ENCODE data around the gene PDK2.

- TF ChIP-seq CTCF (IDR thresholded peaks at IDR 0.05; ENCODE audit: low read depth, low read length, poor library complexity, severe bottlenecking): no peak
- no peak for TF ChIP-seq EZH2phosphoT487 (IDR thresholded peaks at IDR 0.05; ENCODE audit: borderline replicate concordance, low read length)
Measured at GRCh38 chr17:50113624-50114320, 18.6 kb downstream of the PDK2 start.
